Brain microvascular endothelial cell (primary cell): ENCODE data around the gene WDPCP.
"Not testable (repeated sequence)": the region's sequence is repeated elsewhere in the genome, so short reads cannot be mapped to it uniquely, and the experiment has no call there.

ENCODE experiments used
- DNase-seq: peaks from one replicate; pipeline ENCODE4 v3.0.0-alpha.2; 2020
- H3K27ac ChIP-seq: fragments of 250-450 bp; sonication (Bioruptor Pico); 2 replicates; pipeline ENCODE4 v1.5.1; 2020; ENCODE audit warnings: mild to moderate bottlenecking, moderate library complexity
- H3K27me3 ChIP-seq: fragments of 250-450 bp; sonication (Bioruptor Pico); replicated peaks from 2 replicates; pipeline ENCODE4 v1.5.1; 2020; ENCODE audit warnings: mild to moderate bottlenecking
- H3K36me3 ChIP-seq: fragments of 250-450 bp; sonication (Bioruptor Pico); replicated peaks from 2 replicates; pipeline ENCODE4 v1.5.1; 2020; ENCODE audit warnings: mild to moderate bottlenecking
- H3K4me3 ChIP-seq: 2 replicates; pipeline ENCODE4 v1.5.1; 2011; ENCODE audit warnings: low read depth, mild to moderate bottlenecking, control low read depth, low read length, moderate library complexity
- CTCF ChIP-seq: IDR thresholded peaks from 2 replicates; pipeline ENCODE4 v1.5.1; 2011; ENCODE audit warnings: low read depth, mild to moderate bottlenecking, moderate library complexity, low read length, control low read depth, inconsistent platforms; ENCODE audit errors: missing control alignments
- in situ Hi-C: cut with HindIII; loops from 2 replicates; pipeline ENCODE4 v1.10.0; 2017; ENCODE audit warnings: low sequenced_read_pairs, low pct_ligation_motif_present

The WDPCP gene

GRCh38 chr2:63613391-63613901 lies 25.2 kb upstream of the WDPCP start:
- TF ChIP-seq CTCF, result no peak
- H3K27ac ChIP-seq, result peak overlapping the region; percentile 11
- DNase-seq, result no peak
- no peak overlapping the region for H3K4me3 ChIP-seq
- no peaks in the 10 kb centered on the region for H3K27me3 ChIP-seq
- in situ Hi-C loops, result no loop called here
- H3K36me3 ChIP-seq, result no peaks in the 10 kb centered on the region

GRCh38 chr2:63610525-63610924 lies 22.2 kb upstream of the WDPCP start:
- H3K36me3 ChIP-seq, result peaks cover 16% of the 10 kb centered on the region
- H3K27ac ChIP-seq, result no peak overlapping the region
- TF ChIP-seq CTCF, result no peak
- in situ Hi-C loops, result no loop called here
- H3K27me3 ChIP-seq, result no peaks in the 10 kb centered on the region
- DNase-seq, result no peak
- H3K4me3 ChIP-seq, result no peak overlapping the region

GRCh38 chr2:63608865-63609264 lies 20.6 kb upstream of the WDPCP start:
- H3K4me3 ChIP-seq, DNase-seq, in situ Hi-C loops, H3K27ac ChIP-seq, H3K27me3 ChIP-seq: not testable (repeated sequence)
- peaks cover 31% of the 10 kb centered on the region for H3K36me3 ChIP-seq

- Histone ChIP-seq H3K4me3 (no peak overlapping the region), H3K27me3 (no peaks in the 10 kb centered on the region), H3K36me3 (peaks cover 45% of the 10 kb centered on the region), H3K27ac (no peak overlapping the region)
- DNase-seq, result no peak
- in situ Hi-C loops, result no loop called here
- TF ChIP-seq CTCF, result no peak
These were observed 16.4 kb upstream of the WDPCP start for GRCh38 chr2:63604666-63605065.

GRCh38 chr2:63600881-63601460 lies 12.7 kb upstream of the WDPCP start:
- Histone ChIP-seq H3K36me3 (peaks cover 42% of the 10 kb centered on the region), H3K4me3 (no peak overlapping the region), H3K27me3 (no peaks in the 10 kb centered on the region), H3K27ac (no peak overlapping the region)
- no peak for TF ChIP-seq CTCF
- DNase-seq, result no peak
- in situ Hi-C loops, result no loop called here

- in situ Hi-C loops, result no loop called here
- no peak overlapping the region for H3K27ac ChIP-seq
- TF ChIP-seq CTCF, result no peak
- no peaks in the 10 kb centered on the region for H3K27me3 ChIP-seq
- no peak overlapping the region for H3K4me3 ChIP-seq
- DNase-seq, result no peak
- H3K36me3 ChIP-seq, result peaks cover 25% of the 10 kb centered on the region
These were observed 10.7 kb upstream of the WDPCP start for GRCh38 chr2:63598981-63599380.
